ENCODE measurements around the gene S100A10. TPM values are rescaled to one million over a fixed set of nuclear protein-coding genes. Genes with fewer than 3 reads are reported as not detected.

S100A10 gene
- total RNA-seq, 4 donors from 2014 or later, result 127 to 351 (median 161) TPM

- no peak for ATAC-seq (ENCODE audit: low FRiP score)
- DNase-seq (ENCODE audit: low spot score), result no peak
- no peak for TF ChIP-seq CTCF (IDR thresholded peaks at IDR 0.05)
Measured at GRCh38 chr1:151956957-151957497, 36.6 kb downstream of the S100A10 start.

GRCh38 chr1:151953409-151954094 lies 40.1 kb downstream of the S100A10 start:
- no peak for DNase-seq (ENCODE audit: low spot score)
- no peak for ATAC-seq (ENCODE audit: low FRiP score)
- TF ChIP-seq CTCF (IDR thresholded peaks at IDR 0.05), result no peak

DNA sequence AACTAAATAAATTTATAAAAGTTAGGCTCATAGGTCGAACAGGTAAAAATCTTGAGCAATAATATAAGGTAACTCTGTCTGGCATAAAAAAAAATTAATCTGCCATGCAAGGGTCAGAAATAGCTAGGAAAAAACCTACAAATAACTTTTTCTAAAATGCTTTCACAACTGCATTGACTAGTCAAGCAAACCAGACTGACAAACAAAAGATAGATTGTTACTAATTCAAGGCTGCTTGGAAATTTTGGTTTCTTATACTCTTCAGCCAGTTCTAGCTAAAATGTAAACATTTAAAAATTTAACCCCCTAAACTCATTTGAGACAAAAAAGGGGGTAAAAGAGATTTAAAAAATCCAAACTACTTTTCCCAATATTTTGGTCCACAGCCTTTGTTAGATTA lies 40.8 kb downstream of the S100A10 start:
- ATAC-seq (ENCODE audit: low FRiP score) (no peak), DNase-seq (ENCODE audit: low spot score) (no peak)
- no peak for TF ChIP-seq CTCF (IDR thresholded peaks at IDR 0.05)

DNA sequence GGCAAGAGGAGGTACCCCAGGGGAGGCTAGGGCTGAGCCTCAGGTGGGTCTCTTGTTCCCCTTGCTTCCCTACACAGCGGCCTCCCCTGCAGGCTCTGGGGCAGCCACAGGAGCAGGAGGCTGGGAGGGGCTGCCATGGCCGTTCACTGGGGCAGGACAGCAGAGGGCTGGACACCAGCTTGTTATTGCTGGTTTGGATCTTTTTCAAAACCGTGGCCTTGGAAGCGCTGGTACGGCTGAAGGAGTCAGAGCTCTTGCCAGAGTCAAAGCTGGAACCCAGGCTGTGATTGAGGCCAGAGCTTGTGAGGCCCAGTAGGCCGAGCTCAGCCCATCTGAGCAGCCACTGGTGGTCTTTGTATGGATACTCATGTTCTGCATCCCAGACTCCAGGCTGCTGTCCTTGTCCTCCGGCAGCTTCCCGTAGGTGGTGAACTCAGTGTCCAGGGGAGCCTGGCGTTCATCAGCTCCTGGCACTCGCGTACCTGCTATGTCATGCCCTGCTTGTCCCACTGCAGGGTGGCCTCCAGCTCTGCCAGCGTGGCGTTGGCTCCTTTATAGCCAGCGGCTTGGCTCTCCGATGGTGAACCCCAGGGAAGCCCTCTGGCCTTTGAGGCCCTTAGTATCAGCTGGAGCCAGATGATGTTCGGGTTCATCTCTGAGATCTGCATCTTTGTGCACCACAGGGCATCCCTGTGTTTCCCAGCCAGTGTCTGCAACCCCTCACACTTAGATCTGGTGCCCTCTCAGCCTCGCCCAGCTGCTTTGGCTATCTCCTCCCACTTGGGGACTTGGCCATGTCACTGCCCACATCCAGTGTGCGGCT lies 44.1 kb downstream of the S100A10 start:
- TF ChIP-seq CTCF (IDR thresholded peaks at IDR 0.05), result no peak
- no peak for DNase-seq (ENCODE audit: low spot score)
- no peak for ATAC-seq (ENCODE audit: low FRiP score)

- no peak for DNase-seq (ENCODE audit: low spot score)
- TF ChIP-seq CTCF (IDR thresholded peaks at IDR 0.05), result no peak
- no peak for ATAC-seq (ENCODE audit: low FRiP score)
Measured at GRCh38 chr1:151948506-151948905, 45.2 kb downstream of the S100A10 start.

- DNase-seq (ENCODE audit: low spot score) (no peak), ATAC-seq (ENCODE audit: low FRiP score) (no peak)
- no peak for TF ChIP-seq CTCF (IDR thresholded peaks at IDR 0.05)
Measured at GRCh38 chr1:151947140-151947539, 46.5 kb downstream of the S100A10 start.
